Measurements from ENCODE around the gene IFNA1. TPM values are rescaled to one million over a fixed set of nuclear protein-coding genes. Genes with fewer than 3 reads are reported as not detected.

The IFNA1 gene
- total RNA-seq, 1 donor from 2014 or later = 0.62 TPM

- H3K4me1 ChIP-seq = no peaks in the 10 kb centered on the region
- H3K36me3 ChIP-seq = no peaks in the 10 kb centered on the region
- no peak for TF ChIP-seq CTCF (IDR thresholded peaks at IDR 0.05)
- no peak overlapping the region for H3K27ac ChIP-seq
- ATAC-seq = peak; percentile 33 to 45
- intact Hi-C loops (cut with DNase I) = no loop called here
- H3K4me3 ChIP-seq = no peak overlapping the region
- no peaks in the 10 kb centered on the region for H3K27me3 ChIP-seq (ENCODE audit: low read depth)
- no peaks in the 10 kb centered on the region for H3K9me3 ChIP-seq
- DNase-seq = no peak
Observed at GRCh38 chr9:21481470-21482056, 41.3 kb downstream of the IFNA1 start.

GRCh38 chr9:21482213-21482612 lies 42.0 kb downstream of the IFNA1 start, which contains the start of gene IFNE:
TSS of gene IFNE (minus strand) at chr9:21482313. CDS start at chr9:21481694, 619 bp downstream.
- Histone ChIP-seq H3K9me3 (no peaks in the 10 kb centered on the region), H3K36me3 (no peaks in the 10 kb centered on the region), H3K4me1 (no peaks in the 10 kb centered on the region), H3K27me3 (ENCODE audit: low read depth) (no peaks in the 10 kb centered on the region), H3K27ac (no peak within 1 kb of the TSS), H3K4me3 (no peak within 1 kb of the TSS)
- no peak for TF ChIP-seq CTCF (IDR thresholded peaks at IDR 0.05)
- intact Hi-C loops (cut with DNase I) = no loop called here
- ATAC-seq = no peak
- DNase-seq = no peak

Other genes starting within 250 kb of the IFNA1 start
- not detected for gene IFNA7, start 238.2 kb upstream of the IFNA1 start, total RNA-seq
- gene IFNA10, start 233.3 kb upstream of the IFNA1 start, total RNA-seq = not detected
- gene IFNA16, start 223.1 kb upstream of the IFNA1 start, total RNA-seq = not detected
- gene IFNA17, start 212.2 kb upstream of the IFNA1 start, total RNA-seq = not detected
- gene IFNA14, start 200.4 kb upstream of the IFNA1 start, total RNA-seq = not detected
- not detected for gene IFNA5, start 135.1 kb upstream of the IFNA1 start, total RNA-seq
- 22.7 TPM for gene KLHL9, start 105.0 kb upstream of the IFNA1 start, total RNA-seq
- gene IFNA6, start 89.6 kb upstream of the IFNA1 start, total RNA-seq = not detected
- gene IFNA13, start 72.4 kb upstream of the IFNA1 start, total RNA-seq = 1.1 TPM
- gene IFNA2, start 55.0 kb upstream of the IFNA1 start, total RNA-seq = not detected
- not detected for gene IFNA8, start 31.3 kb upstream of the IFNA1 start, total RNA-seq
- not detected for gene IFNE, start 41.9 kb downstream of the IFNA1 start, total RNA-seq